GM18870 (cell line): ENCODE data around the gene CDK11B.
A peak's percentile ranks its signal among the peaks of the same experiment; 100 is the strongest.

ENCODE experiments used
- ATAC-seq: cut with Tn5 transposase; IDR thresholded peaks from one replicate; pipeline ENCODE4 v1.9.1; 2021; ENCODE audit warnings: moderate library complexity; ENCODE audit not compliant: unreplicated experiment

The CDK11B gene

GRCh38 chr1:1617516-1617915, 41.3 kb downstream of the CDK11B start:
- no peak for ATAC-seq

- no peak for ATAC-seq
Measured at GRCh38 chr1:1616838-1617237, 42.0 kb downstream of the CDK11B start.

GRCh38 chr1:1616045-1616790, 42.6 kb downstream of the CDK11B start:
- peak; percentile 7 for ATAC-seq

- peak; percentile 72 for ATAC-seq
Measured at GRCh38 chr1:1615256-1616044, 43.4 kb downstream of the CDK11B start, which contains the start of gene MIB2. Gene MIB2 (plus strand): TSS chr1:1615500. CDS start chr1:1623453, 7,953 bp downstream.

- ATAC-seq, result no peak
Measured at GRCh38 chr1:1614954-1615255, 43.9 kb downstream of the CDK11B start.

- ATAC-seq, result no peak
Measured at GRCh38 chr1:1614204-1614953, 44.4 kb downstream of the CDK11B start.

GRCh38 chr1:1613509-1614082, 45.2 kb downstream of the CDK11B start:
- no peak for ATAC-seq

GRCh38 chr1:1612104-1612400, 46.8 kb downstream of the CDK11B start:
- ATAC-seq, result no peak

- no peak for ATAC-seq
Measured at GRCh38 chr1:1610796-1611195, 48.0 kb downstream of the CDK11B start.

GRCh38 chr1:1609822-1610485, 48.9 kb downstream of the CDK11B start:
- no peak for ATAC-seq

- ATAC-seq, result no peak
Measured at GRCh38 chr1:1606232-1606631, 52.6 kb downstream of the CDK11B start.

GRCh38 chr1:1605724-1606123, 53.1 kb downstream of the CDK11B start:
- no peak for ATAC-seq

GRCh38 chr1:1605034-1605591, 53.7 kb downstream of the CDK11B start:
- no peak for ATAC-seq

- no peak for ATAC-seq
Measured at GRCh38 chr1:1604374-1605033, 54.3 kb downstream of the CDK11B start.

GRCh38 chr1:1603671-1604373, 55.0 kb downstream of the CDK11B start:
- no peak for ATAC-seq

- ATAC-seq, result no peak
Measured at GRCh38 chr1:1602968-1603506, 55.8 kb downstream of the CDK11B start.

GRCh38 chr1:1602304-1602967, 56.4 kb downstream of the CDK11B start:
- ATAC-seq, result no peak

GRCh38 chr1:1601564-1602303, 57.1 kb downstream of the CDK11B start:
- ATAC-seq, result no peak
